SKM-1 (cell line): ENCODE data around the gene IQCE.

Source experiments
- DNase-seq: peaks from one replicate; lab custom pipeline; 2025; ENCODE audit not compliant: unreplicated experiment; lab: John Stamatoyannopoulos, UW

Gene IQCE

DNA sequence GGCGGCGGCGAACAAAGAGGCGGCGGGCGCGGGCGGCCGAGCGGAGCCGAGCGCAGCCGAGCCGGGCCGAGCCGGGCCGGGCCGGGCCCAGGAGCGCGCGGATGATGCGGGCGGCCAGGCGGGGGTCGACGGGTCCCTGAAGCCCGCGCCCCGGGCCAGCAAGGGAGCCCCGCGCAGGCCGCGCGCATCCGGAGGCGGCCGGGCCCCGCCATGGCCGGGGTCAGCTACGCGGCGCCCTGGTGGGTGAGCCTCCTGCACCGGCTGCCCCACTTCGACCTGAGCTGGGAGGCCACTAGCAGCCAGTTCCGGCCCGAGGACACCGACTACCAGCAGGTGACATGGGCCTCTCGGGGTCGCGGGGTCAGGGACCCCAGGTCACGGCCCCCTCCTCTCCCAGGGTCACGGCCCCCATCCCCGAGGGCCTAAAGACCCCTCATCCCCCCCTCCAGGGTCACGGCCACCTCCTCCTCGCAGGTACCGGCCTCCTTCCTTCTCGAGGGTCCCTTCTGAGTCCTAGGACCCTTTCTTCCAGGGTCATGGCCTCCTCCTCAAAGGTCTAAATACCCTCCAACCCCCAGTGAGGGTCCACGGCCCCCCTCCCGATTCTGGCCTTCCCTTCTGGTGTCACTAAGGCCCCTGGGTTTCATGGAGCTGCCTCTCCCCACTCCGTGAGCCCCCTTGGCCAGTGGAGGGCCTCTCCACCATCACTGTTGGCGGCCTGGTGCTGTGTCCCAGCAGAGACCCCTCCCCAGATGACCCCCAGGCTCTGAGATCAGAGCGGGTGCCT, 73.4 kb downstream of the IQCE start, which contains the start of gene TTYH3:
Gene TTYH3, plus strand, starts transcription at position 41 of the 787 bp plus-strand sequence. Its CDS starts 170 bp downstream, at position 211.
- DNase-seq, result no peak

DNA sequence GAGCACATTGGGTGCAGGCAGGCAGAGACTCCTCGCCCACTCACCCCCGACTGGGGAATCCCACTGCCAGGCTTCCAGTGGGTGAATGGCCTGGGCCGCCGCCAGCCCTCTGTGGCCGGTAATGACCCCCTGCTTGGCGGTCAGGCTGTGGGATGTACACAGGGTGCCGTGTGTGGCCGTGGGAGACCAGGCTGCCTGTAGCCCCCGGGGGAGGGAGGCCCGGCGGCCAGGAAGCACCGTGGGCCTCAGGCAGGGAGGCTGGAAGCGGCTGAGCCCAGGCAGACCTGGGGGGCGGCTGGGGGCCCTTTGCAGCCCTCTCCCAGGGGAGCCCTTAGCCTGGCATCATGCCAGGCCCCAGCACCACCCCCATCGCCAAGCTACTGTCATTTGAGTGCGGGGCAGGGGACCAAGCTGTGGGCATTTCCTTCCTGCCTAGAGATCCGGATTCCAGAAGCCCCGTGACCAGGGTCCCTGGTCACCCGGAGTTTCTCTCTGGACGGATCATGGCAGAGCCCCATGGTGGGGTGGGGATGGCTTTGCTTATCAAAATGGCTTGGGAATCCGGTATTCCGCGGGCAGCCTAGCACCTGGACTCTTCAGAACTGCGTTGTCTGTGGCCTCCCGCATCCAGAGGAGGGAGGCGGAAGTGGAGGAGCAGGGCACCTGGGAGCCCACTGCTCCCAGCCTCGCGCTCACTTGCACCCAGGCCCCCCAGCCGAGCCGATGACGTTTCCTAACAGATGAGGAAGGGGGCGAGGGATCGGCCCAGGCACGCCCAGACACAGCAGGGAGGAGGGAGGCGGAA, 74.2 kb downstream of the IQCE start:
- no peak for DNase-seq

DNA sequence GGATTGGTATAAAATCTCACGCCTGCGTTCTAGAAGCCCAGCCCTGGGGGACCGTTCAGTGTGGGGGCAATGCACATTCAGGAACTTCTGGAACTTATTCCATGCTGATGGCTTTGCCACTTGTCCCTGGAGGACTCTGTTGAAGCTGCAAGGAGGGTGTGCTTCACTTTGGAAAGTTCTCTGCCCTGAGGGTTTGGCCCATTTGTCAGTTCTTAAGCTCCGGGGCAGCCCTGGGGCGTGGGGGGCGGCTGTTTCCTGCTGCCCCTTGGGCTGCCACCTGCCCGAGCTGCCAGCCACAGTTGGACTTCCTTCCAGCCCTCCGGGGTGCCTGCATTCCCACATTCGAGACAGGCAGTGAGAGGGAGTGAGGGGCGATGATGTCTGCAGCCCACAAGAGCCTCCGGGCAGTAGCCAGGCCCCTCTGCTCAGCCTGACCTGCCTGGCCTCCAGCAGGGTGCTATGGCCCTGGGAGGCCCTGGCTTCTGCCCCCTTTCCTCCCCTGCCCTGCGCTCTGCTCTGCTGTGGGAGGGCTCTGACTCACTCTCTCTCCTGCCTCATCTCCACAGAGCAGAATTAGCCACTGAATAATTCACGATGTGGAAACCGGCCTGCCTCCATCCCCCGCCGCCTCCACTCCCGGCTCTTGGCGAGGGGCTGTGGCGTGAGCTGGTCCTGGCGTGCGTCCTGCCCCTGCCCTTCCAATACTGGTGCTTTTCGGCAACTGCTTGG, 74.9 kb downstream of the IQCE start:
- no peak for DNase-seq

DNA sequence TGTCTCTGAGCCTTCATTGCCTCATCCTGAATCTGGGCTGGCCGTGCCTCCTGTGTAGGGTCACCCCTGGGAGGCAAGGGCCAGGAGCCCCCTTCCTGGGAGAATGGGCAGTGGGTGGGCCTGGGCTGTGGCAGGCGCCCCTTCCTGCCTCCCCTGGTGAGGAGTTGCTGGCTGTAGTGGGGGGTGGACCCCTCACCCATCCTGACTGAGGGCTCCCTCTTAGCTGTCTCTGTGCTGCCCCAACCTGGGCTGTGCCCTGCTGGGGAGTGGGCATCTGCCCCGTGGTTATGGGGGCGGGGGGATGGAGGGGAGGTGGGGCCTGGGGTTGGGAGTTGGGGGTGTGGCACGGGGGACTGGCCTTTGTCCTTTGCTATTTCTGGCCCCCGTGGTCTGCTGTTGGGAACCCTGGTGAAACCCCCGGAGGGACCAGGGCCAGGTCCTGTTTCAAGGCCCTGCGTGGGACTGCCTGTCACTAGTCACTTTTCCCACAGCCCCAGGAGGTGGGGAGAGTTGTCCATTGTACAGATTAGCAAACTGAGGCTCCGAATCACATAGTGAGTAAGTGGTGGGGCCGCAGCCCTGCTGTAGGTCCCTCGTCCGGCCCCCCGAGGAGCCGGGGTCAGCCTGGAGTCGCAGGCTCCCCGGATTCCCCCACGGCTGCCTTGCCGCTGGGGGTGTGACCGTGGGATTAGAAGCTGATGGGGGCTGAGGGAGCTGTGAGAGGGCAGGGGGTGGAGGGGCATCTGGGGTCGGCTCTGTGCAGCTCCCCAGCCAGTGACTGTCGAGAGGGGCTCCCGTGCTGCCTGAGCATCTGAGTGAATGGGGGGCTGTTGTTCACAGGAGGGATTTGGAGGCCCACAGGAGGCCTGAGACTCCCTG, 75.7 kb downstream of the IQCE start:
- DNase-seq, result no peak

- no peak for DNase-seq
Measured at GRCh38 chr7:2635148-2635668, 76.4 kb downstream of the IQCE start.

DNA sequence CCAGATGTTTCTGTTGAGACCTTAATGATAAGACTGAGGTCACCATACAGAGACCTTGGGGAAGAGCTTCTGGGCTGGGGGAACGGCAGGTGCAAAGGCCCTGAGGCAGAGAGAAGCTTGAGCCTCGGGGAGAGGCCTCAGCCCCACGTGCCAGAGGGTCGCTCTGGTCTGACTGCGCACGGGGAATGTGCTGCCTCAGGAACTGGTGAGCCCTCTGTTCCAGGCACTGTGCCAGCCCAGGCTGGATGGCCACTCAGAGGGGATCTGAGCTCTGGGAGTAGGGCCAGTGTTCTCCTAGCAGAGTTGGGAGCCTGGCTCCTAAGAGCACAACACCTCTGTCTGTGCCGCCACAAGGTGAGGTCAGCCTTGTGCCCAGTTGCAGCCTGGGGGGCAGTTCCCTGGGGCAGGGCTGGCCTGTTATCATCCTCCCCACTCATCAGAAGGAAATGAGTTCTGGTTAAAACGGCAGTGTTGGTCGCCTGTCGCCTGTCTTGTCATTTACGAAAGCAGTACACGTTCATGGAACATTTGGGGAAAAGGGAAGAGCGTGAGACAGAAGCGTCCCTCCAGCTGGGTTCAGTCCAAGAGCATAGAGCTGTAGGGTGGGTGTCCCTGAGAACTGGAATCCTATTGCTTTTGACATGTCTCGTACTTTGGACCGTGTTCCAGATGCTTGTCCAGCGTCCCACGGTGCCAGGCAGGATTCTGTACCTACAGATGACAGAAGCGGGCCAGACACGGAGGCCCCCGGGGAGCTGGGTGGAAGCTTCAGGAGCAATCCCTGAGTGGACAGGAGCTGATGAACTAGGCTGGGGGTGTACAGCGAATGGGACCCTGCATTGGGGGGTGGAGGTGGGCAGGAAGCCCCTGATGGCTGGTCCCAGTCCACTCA, 77.3 kb downstream of the IQCE start:
- no peak for DNase-seq

DNA sequence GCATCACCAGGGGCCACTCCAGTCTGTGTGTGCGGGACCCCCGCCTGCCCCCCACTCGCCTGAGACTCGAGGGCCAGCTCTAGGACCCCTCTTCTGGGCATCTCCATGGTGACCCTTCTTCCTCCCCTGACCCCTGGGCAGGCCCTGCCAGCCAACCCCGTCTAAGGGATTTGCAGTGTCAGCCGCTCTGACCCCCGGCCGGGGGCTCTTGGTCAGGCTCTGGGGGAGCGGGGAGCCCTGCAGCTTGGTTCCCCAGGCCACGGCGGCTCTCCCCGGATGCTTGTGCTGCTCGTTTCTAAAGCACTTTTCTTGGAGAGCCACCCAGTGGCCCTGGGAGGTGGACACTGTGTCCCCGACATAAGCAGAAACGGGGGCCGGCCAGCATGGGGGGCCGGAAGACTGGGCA, 78.3 kb downstream of the IQCE start:
- DNase-seq, result no peak

DNA sequence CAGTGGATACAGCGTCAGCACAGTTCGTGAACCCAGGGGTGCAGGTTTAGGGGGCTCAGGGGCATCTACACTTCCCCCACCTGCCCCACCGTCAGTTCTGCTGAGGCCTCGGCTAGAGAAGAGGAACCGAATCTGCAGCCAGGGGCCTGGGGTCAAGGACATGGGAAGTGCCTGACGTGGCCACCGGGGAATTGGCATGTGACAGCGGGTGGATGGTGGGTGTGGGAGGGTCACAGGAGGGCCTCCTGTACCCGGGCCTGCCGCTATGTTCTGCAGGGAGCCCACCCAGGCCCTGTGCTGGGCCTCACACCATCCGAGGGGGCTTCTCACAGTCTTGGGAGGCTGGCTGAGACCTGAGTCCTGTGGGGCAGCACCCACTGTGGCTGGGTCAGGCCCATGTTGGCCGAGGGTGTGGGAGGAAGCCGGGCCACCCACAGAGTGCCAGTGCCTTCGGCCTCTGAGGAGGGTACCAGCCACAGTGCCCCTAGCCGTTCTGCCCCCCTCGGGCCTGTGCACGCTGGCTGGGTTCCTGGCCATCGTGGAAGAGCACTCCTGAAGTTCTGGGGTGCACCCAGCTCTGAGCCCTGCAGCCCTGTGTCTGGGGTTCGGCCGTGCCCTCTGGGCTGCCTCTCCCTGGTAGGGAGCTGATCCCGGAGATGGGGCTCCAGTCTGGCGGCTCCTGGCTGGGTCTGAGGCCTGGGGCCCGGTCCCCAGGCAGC, 78.9 kb downstream of the IQCE start:
- DNase-seq, result peak; percentile 51

DNA sequence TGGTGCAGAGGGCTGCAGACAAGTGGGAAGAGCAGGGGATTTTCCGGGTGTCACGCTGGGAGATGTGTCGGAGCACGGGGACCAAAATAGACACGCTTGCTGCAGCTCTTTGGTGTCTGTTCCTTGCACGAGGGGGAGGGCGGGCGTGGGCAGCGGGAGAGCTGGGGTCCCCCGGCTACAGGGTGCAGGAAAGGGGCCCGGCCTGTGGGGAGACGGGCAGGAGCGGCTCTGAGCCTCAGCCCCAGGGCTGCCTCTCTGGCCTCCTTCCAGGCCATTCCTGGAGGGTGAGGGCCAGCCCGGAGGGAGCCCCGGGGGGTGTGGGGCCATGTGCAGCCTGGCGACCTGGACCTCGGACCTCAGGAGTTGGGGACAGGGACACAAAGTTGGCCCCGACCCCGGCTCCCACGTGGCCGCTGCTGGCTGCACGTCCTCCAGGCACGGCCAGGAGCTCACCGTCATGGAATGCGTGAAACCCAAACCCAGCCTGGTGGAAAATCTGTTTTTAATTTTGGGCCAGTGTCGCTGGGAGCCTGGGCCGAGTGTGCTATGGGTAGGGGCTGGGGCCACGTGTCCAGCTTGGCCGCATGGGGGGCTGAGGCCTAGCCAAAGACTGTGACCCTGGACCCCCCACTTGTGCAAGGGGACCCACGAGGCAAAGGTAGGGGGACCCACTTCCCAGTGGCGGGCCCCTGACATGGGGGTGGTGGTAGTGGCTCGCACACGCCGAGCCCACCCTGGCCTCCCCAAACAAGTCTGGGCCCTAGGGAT, 79.6 kb downstream of the IQCE start:
- DNase-seq, result no peak

DNA sequence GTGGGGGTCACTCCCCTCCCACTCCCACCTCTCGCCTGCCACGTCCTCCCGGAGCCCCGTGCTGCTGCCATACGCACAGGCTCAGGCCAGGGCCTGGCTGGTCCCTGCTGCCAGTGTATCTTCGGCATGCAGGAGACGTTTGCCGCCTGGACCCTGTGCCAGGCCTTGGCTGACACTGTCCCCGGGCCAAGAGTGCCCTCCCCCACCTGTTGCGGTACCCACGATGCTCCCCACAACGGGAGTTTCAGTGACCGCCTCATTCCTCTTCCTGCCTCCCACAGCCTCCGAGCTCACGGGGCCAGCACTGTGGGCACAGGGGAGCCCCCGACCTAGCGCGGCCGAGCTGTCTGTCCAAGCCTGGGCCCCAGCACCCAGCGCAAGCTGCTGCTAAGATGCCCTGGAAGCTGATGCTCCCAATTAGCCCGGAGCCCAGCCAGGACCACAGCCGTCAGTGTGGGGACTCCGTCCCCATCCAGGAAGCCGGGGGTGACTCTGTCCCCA, 80.5 kb downstream of the IQCE start:
- no peak for DNase-seq

- DNase-seq, result no peak
Measured at GRCh38 chr7:2639695-2640481, 81.1 kb downstream of the IQCE start.

DNA sequence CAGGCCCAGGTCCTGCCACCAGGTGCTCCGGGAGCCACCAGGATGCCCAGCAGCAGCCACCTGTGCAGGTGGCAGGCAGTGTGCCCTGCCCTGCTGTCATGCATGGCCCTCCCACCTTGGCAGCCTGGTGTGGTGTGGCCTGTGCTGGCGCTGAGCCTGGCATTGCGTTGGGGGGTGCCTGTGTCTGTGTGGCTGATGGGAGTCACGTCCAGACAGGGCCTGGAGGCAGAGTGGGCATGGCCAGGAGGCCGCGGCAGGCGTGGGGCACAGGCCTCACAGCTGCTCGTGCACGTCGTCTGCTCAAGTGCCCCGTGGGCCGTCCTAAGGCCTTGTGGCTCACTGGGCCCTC, 81.7 kb downstream of the IQCE start:
- DNase-seq, result no peak

- no peak for DNase-seq
Measured at GRCh38 chr7:2640846-2641316, 82.1 kb downstream of the IQCE start.

GRCh38 chr7:2641406-2642393, 82.9 kb downstream of the IQCE start:
- DNase-seq, result peak; percentile 78

- DNase-seq, result no peak
Measured at GRCh38 chr7:2643386-2644219, 84.8 kb downstream of the IQCE start.
